Activated CD8-positive, alpha-beta memory T cell treated with anti-CD3 and anti-CD28 coated beads for 4 hours (primary cell): ENCODE measurements around the gene THADA.
"Not testable (repeated sequence)": the region's sequence is repeated elsewhere in the genome, so short reads cannot be mapped to it uniquely, and the experiment has no call there.

ENCODE experiments used
- DNase-seq, 2 donors: peaks; one replicate each; pipeline ENCODE4 v3.0.0-alpha.2; 2020; ENCODE audit warnings: low read depth in 2 of 2

THADA gene

DNA sequence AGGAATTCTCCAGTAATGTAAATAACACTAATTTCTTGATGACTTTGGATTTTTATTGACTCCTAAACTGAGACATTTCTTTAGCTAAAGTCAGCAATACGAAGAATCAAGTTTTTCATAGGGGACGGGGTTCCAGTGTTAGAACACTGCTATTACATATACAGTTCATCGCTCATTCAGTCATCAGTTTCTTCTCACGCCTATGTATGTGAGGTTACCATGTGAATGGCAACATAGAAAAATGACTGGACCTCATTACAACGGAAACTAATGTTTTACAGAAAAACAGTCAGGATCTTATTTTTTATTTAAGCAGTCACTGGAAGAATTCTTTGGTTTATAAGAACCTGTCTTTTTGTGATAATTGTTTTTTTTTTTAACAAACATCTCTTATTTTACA, 56.4 kb downstream of the THADA start:
- no peak for DNase-seq

DNA sequence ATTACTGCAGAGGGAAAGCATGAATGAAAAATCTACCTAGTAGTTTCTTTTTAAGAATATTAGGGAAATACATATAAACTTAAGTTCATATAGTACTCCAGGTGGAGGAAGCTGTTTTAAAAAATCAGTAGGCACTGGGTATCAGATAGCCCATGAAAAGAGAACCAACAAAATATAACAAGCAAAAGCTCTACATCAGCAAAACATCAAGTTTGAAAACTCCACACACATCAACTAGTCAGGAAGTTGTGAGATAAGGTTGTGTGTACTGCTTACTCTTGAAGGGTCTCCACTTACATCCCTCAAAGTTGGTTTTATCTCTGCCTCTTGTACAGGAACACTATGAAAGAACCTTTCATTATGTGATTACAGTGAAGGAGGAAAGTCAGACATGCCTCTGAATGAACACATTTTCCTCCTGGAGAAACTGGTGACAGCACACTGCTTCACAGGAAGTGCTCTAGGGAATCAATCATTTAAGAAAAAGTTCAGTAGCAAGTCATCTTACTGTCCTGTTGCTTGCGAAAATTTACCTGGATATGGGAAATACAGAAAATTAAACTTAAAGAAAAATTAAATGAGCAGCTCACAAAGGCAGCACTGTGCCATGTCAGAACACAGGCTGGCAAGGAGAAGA, 57.7 kb downstream of the THADA start:
- no peak for DNase-seq

DNA sequence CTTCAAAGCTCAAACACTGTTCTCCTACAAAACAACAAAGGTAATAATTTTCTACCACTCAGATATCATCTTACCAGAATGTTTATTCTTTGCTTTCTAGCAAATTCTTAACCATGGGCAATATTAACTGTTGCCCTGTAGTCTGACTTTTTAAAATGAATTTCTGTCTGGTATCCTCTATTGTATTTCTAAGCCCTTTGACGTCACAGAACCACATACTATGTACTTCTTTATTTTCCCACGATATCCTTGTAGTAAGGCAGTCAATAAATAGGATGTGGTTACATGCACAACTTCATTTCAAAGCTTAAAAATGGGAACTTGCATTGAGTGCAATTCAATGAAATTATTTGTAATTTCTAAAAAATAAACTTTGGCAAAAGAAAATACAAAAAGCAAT, 58.7 kb downstream of the THADA start:
- DNase-seq, result no peak

DNA sequence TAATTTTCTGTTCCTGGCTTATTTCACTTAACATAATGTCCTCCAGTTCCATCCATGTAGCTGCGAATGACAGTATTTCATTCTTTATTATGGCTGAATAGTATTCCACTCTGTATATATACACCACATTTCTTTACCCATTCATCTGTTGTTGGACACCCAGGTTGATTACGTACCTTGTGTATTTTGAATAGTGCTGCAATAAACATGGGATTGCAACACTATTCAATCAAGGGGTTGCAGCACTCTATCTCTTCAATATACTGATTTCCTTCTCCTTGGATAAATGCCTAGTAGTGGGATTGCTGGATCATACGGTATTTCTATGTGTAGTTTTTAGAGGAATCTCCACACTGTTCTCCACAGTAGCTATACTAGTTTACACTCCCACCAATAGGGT, 61.3 kb downstream of the THADA start:
- no peak for DNase-seq

DNA sequence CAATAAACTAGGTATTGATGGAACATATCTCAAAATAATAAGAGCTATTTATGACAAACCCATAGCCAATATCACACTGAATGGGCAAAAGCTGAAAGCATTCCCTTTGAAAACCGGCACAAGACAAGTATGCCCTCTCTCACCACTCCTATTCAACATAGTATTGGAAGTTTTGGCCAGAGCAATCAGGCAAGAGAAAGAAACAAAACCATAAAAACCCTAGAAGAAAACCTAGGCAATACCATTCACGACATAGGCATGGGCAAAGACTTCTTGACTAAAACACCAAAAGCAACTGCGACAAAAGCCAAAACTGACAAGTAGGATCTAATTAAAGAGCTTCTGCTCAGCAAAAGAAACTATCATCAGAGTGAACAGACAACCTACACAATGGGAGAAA, 63.3 kb downstream of the THADA start:
- not testable (repeated sequence) for DNase-seq

DNA sequence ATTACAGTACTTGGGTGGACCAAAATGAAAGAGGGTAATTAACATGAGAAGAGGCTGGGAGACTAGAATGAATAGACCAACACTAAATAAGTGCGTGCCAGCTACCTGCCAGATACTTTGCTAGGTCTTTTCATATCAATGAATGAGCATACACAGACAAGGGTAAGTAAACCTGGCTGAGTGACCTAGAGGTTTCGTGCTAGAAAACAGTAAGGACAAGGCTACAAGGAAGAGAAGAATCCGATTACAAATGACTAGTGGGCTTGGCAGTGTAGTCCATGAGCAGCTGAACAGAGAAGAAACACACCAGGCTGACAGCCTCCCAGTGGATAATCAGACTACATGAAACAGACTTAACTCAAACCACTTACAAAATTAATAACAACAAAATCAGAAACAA, 64.6 kb downstream of the THADA start:
- DNase-seq, result no peak

DNA sequence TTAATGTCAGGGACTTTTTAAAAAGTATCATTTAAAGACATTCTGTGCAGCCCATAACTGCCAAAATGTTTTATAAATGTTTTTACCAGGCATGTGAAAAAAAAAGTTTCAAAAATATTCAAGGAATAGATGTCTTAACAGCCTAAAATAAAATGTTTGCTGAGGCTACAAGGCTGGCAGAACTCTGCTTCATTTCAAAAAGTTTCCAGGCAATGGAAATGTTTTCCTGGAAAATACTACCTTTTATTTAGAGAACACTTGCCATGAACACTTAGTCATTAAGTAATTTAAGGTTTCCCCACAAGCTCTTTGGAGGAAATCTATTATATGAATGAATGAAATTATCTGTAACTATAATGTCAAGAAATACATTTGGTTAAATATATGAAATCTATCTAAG, 68.8 kb downstream of the THADA start:
- DNase-seq, result no peak

DNA sequence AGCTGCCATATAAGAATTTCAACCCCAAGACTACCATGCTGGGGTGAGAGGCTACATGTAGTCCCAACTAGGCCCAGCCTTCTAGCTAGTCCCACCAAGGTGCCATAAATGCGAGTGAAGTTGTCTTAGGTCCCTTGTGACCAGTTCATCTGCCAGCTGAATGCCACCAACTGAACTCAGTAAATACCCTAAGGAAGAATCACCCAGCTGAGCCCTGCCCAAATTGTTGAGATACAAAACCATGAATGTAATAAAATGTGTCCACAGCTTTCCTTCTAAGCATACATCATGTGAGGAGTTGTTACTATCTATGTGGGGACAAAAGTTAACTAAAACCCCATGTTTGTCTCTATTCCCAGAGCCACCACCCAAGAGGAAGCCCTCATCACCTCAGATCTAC, 70.3 kb downstream of the THADA start:
- DNase-seq, result no peak

DNA sequence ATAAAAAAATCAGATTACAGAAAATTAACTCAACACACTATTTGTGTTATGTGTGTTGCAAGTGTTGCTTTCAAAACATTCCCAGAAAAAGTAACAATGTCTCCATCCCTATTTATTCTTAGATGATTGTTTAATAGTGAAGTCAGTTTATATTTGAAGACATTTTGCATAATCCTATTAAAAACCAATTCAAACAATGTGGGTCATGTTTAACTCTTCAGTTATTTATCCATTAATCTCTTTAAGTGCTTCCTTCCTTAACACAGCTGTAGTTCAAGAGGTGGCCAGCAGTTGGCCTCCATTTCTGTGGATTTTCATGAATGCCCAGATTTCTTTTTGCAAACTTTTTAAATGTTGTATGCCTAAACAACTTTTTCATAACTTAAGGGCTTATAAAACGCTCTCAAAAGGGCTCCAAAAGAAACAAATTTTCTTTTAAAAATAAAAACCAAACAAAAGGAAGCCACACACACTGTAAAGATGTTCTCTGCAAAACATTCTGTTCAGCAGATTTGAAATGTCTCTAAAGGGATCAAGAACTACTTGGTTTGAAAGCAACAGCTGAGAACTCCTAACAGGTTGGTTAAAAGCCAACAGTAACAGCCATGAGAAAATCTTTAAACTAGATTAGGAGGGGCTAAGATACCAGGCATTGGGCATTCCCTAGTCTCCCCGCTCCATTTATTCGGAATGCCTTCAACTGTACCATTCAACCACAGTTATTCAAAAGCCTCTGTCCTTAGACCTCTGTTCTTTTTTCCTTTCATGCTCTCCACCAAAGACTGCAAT, 71.5 kb downstream of the THADA start:
- no peak for DNase-seq

DNA sequence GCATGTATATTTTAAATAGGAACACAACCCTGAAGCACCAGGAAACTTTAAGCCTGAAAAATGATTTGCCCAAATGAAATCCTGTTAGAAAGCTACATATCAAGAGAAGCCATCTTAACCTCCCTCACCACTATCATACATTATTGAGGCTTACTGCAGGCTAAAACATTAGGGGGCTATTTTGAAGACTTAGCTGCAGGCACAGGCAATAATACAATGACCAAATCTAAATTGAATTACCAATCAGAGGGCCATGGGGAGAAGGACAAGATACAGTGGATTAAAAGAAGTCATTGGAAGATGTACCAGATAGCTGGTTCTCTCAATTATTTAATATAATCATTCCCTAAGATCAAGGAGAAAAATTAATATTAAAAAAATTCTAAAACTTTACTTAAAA, 73.7 kb downstream of the THADA start:
- DNase-seq, result no peak

DNA sequence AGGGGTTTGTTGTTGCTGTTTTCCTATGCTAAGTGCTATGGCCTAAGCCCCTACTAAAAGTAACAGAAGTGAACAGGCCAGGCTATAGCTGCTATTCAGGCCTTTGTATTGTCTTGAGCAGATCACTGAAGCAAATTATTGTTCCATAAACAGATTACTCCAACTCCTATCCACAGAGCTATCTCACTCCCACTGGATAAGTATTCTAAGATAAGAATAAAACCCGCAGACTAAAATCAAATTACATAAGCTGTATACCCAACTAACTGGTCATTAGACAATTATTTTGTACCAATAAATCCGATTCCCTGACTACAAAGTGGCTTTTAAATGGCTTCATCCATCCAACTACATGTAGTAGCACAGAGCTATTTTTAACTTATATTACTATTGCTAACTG, 74.3 kb downstream of the THADA start:
- no peak for DNase-seq

DNA sequence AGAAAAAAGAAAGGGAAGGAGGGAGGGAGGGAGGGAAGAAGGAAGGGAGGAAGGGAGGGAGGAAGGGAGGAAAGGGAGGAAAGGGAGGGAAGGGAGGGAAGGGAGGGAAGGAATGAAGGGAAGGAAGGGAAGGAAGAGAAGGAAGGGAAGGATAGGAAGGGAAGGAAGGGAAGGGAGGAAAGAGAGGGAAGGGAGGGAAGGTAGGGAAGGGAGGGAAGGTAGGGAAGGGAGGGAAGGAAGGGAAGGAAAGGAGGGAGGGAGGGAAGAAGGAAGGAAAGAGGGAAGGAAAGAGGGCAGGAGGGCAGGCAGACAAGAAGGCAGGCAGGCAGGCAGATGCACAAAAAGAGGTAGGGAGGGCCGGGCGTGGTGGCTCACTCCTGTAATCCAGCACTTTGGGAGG, 74.9 kb downstream of the THADA start:
- no peak for DNase-seq

DNA sequence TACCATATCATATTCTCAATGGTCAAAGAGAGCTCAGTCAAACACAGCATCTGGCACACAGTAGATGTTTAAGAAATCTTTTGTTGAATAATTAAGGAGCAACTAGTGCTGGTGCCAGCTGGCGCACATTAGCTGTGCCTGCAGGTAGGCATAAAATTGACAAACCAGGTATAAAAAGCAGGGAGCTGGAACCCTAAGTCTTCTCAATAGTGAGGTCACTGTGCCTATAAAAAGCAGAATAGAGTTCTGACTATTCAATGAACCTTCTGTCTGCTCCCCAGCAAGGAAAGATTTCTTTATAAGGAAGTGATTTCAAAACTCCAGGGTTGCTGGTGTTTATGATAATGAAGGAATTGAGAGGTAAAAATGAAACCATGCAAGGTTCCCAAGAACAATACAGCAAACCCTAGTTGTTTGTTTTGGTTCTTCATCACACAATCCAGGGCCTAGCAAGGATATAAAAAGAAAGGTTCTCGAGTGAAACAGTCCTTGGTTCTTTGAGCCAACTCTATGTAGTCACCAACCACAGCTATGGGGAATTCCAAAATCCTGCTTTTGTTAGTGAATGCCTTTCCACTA, 76.1 kb downstream of the THADA start:
- no peak for DNase-seq

DNA sequence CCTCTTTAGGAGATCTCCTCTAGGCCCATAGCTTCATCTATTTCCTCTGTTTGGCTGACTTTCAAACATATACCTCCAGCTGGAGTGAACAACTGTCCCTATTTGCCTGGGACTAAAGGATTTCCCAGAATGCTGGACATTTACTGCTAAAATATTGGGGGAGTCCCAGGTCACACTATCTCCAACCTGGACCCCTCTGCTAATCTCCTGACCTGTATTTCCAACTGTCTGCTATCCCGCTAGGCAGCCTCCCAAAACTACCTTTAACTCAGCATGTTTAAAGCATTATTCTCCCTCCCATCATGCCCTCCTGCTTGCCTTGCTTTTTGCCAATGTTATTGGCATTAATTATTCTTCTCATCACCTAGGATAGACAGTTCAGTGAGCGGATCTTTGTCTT, 77.1 kb downstream of the THADA start:
- DNase-seq, result no peak

DNA sequence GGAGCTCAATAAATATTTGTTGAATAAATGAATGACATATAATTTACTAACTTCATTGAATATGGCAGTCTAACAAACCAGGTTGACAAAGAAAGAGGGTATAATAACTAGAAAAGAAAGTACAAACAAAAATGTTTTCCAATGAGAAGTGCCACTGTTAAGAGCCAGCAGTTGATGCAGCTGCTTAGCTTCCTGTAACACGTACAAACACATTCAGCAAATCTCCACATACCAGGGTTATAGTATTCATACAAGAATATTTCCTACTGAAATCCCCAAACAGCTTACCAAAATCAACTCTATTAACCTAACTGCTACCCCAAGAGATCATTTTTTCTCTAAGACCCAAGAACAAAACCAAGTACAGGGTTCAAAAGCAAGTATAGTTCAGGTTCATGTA, 77.7 kb downstream of the THADA start:
- no peak for DNase-seq

DNA sequence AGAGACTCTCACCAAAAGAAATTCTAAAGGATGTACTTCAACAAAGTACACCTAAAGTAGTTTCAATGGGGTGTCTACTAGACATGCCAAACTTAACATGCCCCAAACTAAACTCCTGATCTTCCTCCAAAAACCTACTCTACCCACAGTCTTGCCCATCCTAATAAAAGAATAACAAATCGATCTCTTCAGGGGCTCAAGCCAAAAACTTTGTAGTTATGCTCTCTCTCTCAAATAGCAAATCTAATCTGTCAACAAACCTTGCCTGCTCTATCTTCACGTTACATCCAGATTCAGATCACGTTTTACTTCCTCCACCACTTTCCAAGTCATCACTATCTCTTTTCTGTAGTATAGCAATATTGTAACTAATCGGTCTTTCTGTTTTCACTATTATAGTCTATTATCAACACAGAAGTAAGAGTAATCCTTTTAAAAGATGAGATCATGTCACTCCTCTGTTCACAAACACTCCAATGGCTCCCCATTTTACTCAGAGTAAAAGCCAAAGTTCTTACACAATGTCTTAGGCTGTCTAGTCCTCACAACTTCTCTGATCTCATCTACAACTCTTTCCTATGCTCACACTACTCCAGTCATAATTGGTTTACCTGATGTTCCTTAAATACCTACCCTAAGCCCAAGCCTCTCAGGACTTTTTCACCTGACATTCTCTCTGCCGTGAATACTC, 79.9 kb downstream of the THADA start:
- no peak for DNase-seq

DNA sequence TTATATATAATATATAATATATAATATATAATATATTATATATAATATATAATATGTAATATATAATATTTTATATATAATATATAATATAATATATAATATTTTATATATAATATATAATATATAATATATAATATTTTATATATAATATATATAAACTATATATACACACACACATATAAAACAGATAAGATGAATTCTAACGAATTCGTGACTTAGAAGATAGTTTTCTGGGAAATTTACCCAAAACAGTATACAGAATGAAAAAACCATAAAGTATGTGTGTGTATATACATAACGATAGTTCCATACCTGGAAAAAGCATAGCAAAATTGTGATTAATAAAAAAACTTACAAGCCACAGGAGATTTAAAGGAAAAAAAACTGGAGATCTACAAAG, 80.6 kb downstream of the THADA start:
- DNase-seq, result no peak

DNA sequence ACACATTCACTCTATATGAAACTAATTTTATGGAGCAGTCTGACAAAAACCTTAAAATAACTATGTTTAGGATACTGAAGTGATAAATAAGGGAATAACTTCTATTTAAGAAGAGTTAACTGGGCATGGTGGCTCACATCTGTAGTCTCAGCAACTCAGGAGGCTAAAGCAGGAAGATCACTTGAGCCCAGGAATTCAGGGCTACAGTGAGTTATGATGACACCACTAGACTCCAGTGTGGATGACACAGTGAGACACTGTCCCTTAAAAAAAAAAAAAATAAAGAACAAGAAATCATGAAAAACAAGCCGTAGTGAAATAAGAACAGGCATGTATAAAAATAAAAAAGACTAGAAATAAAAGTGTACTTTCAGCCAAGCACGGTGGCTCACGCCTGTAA, 82.0 kb downstream of the THADA start:
- DNase-seq, result no peak

DNA sequence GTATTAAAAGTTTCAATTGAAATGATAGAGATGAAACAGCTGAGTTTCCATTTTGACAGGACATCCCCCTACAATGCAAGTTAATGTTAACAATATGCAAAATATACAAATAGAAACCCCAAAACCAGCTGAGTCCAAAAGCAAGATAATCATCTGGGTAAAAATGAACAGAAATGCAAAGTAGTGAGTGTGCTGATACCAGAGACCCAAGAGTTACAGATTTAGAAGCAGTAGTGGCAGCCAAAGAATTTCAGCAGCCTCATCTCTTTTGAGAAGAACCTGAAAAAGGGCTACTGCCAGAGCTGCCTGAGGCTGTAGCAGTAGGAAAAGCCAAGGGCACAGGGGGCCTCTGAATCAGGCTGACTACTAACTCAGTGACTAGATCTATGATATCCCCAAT, 82.6 kb downstream of the THADA start:
- no peak for DNase-seq

DNA sequence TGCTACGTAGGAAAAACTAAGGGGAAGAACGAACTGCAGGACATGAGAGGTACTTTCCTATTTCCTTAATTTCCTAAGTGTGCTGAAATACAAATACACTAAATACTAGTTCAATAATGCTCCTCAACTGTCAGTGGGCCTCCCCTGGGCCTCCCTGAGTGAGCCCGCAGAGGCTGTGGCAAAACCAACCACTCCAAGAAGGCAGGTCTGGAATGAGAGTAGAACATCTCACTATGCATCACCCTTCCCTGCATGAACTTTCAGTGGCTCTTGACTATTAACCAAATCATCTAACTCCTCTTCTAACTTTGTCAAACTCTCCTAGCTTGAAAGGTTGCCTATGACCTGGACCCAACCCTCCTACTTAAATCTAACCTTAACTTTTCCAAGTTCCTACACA, 84.6 kb downstream of the THADA start:
- no peak for DNase-seq

DNA sequence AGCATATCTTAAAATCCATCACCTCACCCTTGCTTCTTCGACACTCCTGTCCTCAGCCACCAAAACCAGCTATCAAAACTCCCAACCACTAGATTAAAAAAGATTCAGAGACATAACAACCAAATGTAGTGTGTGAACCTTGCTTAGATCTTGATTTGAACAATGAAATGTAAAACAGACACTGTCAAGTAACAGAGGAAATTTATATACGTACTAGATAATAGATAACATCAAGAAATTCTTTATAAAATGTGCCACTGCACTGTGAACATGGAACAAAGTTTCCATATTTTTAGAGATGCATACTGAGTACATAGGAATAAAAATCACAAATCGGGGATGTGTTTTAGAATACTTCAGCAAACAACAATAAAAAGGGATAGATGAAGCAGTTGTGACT, 86.0 kb downstream of the THADA start:
- DNase-seq, result no peak

DNA sequence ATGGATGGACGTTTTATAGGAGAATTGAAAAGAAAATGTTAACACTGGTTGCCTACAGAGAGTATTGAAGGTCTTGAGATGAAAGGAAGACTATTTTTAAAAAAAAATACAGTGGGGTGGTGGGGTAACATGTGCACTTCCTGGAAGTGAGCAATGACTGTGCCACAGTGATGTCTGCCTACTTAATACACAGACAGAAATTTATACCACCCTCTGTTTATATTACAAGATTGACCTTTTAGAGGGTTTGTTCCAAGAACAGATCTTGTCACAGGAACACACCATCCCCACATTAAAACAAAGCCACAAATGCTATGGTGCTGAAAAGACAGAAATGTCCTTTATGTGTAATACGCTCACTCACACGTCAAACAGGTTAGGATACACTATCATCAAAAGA, 87.6 kb downstream of the THADA start:
- DNase-seq, result no peak

DNA sequence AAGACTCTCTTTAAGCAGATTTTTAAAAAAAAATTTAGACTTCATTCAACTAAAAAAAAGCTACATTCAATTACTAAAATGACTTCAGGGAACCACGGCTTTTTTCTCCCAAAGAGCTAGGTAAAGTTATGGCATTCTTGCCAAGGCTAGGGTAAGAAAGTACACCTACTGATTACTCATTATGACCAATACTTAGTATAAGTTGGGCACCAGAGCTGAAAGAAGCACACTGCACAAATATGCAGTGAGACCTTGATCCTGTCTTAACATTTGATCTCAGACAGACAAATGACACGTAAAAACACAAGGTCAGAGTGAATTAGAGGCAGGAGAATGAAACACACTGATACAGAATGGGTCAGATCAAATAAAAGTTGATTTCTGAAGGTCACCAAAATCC, 88.7 kb downstream of the THADA start:
- no peak for DNase-seq
